Mucosa of descending colon (tissue), 3 donors: Measurements from ENCODE around the gene WNK2. TPM values are rescaled to one million over a fixed set of nuclear protein-coding genes. Genes with fewer than 3 reads are reported as not detected.
"Not testable (repeated sequence)": the region's sequence is repeated elsewhere in the genome, so short reads cannot be mapped to it uniquely, and the experiment has no call there.

Experiments used
- ATAC-seq: fragments of 200-7000 bp; cut with Tn5 transposase; one replicate; pipeline ENCODE4 v1.9.1; 2020; ENCODE audit warnings: mild to moderate bottlenecking, moderate library complexity
- DNase-seq, 3 donors: peaks; one replicate each; pipeline ENCODE4 v3.0.0-alpha.2; 2020
- H3K36me3 ChIP-seq: fragments of 200-600 bp; one replicate; pipeline ENCODE4 v1.8.0; 2021; ENCODE audit warnings: low read depth, mild to moderate bottlenecking
- H3K4me1 ChIP-seq: fragments of 200-600 bp; one replicate; pipeline ENCODE4 v1.8.0; 2021; ENCODE audit warnings: low read depth, mild to moderate bottlenecking
- H3K4me3 ChIP-seq: fragments of 200-600 bp; one replicate; pipeline ENCODE4 v1.8.0; 2021; ENCODE audit warnings: mild to moderate bottlenecking
- H3K9me3 ChIP-seq: fragments of 200-600 bp; one replicate; pipeline ENCODE4 v1.8.0; 2021; ENCODE audit warnings: mild to moderate bottlenecking
- intact Hi-C, 2 donors: fragments of 100-400 bp; cut with DNase I in 1 of 2; cut with micrococcal nuclease in 1 of 2; formaldehyde crosslinking; loops; one replicate each; pipeline versions ENCODE4 v1.11.0 to v1.11.1; 2022; cut with DNase I, micrococcal nuclease
- total RNA-seq, 3 donors: library from RNA; stranded (reverse); fragmentation: NEBNext Ultra II Directional in 2 of 3; extraction: Animal tissue kit (Norgen Biotek cat#: 25700) in 2 of 3; gene quantifications; one replicate each; pipeline versions ENCODE4 v1.2.1 to v1.2.4, GENCODE V29; 2021 to 2023
- TF ChIP-seq, protein P1 (sequence below): fragments of 200-600 bp; IDR thresholded peaks from one replicate; pipeline ENCODE4 v1.8.0; 2022; ENCODE audit warnings: antibody characterized with exemption, mild to moderate bottlenecking
- donor health status: DM: no; HTN: no; CAD: no; lungs with moderate emphysema.
- donor health status: DM: no; HTN: no; CAD: no.
- donor health status: DM: no; HTN: yes; CAD: no.

WNK2 gene
- total RNA-seq, 3 donors from 2014 or later = 175 to 276 (median 201) TPM

DNA sequence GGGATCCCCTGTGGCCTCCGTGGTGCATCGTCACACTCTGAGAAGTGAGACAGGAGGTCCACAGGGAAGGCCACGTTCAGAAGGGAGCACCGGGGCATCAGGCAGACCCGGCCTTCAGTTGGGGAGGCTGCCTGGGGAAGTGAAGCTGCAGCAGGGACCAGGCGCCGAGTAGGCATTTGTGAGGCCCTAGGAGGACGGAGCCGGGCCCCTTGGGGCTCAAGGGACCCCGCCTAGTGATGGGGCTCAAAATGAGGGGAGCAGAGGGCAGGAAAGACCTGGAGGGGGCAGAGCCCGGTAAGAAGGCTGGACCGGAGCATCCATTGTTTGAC lies 182.1 kb downstream of the WNK2 start:
- no peak for ATAC-seq
- peaks cover 11% of the 10 kb centered on the region for H3K9me3 ChIP-seq
- TF ChIP-seq, protein P1, sequence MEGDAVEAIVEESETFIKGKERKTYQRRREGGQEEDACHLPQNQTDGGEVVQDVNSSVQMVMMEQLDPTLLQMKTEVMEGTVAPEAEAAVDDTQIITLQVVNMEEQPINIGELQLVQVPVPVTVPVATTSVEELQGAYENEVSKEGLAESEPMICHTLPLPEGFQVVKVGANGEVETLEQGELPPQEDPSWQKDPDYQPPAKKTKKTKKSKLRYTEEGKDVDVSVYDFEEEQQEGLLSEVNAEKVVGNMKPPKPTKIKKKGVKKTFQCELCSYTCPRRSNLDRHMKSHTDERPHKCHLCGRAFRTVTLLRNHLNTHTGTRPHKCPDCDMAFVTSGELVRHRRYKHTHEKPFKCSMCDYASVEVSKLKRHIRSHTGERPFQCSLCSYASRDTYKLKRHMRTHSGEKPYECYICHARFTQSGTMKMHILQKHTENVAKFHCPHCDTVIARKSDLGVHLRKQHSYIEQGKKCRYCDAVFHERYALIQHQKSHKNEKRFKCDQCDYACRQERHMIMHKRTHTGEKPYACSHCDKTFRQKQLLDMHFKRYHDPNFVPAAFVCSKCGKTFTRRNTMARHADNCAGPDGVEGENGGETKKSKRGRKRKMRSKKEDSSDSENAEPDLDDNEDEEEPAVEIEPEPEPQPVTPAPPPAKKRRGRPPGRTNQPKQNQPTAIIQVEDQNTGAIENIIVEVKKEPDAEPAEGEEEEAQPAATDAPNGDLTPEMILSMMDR = no peak
- intact Hi-C loops = no loop called here
- H3K4me3 ChIP-seq = no peak overlapping the region
- DNase-seq = no peak
- H3K4me1 ChIP-seq = no peaks in the 10 kb centered on the region
- no peaks in the 10 kb centered on the region for H3K36me3 ChIP-seq

DNA sequence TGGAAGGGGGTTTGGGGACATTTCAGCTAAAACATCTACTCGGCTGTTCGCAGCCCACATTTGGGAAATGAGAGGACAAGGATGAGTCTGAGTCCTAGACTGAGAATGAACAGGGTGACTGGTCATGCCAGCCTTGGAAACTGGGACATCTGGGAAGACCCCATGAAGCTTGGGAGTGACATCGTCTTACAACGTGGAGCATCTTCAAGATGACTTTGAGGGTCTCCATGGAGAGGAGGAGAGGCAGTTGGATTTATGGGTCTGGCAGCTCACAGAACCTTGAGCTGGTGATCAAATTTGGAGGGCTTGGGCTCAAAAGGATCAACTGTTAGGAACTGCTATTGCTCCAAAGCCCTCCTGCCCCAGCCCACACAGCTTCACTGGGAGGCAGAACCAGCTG lies 182.5 kb downstream of the WNK2 start:
- intact Hi-C loops, H3K4me1 ChIP-seq, ATAC-seq, DNase-seq, H3K9me3 ChIP-seq, H3K36me3 ChIP-seq, H3K4me3 ChIP-seq: not testable (repeated sequence)

DNA sequence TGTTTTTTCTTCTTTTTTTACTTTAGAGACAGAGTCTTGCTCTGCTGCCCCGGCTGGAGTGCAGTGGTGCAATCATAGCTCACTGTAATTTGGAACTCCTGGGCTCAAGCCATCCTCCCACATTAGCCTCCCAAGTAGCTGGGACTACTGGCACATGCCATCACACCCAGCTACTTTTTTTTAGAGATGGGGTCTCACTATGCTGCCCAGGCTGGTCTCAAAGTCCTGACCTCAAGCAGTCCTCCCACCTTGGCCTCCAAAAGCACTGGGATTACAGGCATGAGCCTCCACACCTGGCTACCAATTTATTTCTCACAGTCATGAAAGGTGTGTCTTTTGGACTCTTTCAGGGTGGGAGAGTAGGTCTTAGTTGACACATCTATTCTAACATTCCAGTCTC lies 184.5 kb downstream of the WNK2 start:
- ATAC-seq (no peak), DNase-seq (no peak)
- no peaks in the 10 kb centered on the region for H3K4me1 ChIP-seq
- no peaks in the 10 kb centered on the region for H3K36me3 ChIP-seq
- TF ChIP-seq, protein P1 = no peak
- intact Hi-C loops = no loop called here
- H3K4me3 ChIP-seq = no peak overlapping the region
- H3K9me3 ChIP-seq = no peaks in the 10 kb centered on the region

DNA sequence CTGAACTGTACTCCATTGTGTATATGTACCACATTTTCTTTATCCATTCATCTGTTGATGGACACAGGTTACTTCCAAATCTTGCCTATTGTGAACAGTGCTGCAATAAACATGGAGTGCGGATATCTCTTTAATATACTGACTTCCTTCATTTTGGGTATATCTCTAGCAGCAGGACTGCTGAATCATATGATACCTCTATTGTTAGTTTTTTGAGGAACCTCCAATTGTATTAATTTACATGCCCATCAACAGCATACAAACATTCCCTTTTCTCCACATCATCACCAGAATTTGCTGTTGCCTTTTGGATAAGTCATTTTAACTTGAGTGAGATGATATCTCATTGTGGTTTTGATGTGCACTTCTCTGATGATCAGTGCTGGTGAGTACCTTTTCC lies 185.7 kb downstream of the WNK2 start:
- DNase-seq (no peak), ATAC-seq (no peak)
- TF ChIP-seq, protein P1 = no peak
- Histone ChIP-seq H3K36me3 (no peaks in the 10 kb centered on the region), H3K4me3 (no peak overlapping the region), H3K4me1 (no peaks in the 10 kb centered on the region), H3K9me3 (no peaks in the 10 kb centered on the region)
- intact Hi-C loops = no loop called here

Other genes with a start within 250 kb of the WNK2 start
- 1 to 10 TPM; 3.3 to 5.4 (median 5.3) TPM for gene FGD3, start 236.6 kb upstream of the WNK2 start, total RNA-seq
- gene SUSD3, start 125.4 kb upstream of the WNK2 start, total RNA-seq = 1 to 10 TPM; 1.2 to 2.5 (median 1.8) TPM
- 10 to 100 TPM; 39.1 to 47.8 (median 44.2) TPM for gene CARD19, start 87.9 kb upstream of the WNK2 start, total RNA-seq
- 10 to 100 TPM; 19.5 to 68.9 (median 23.2) TPM for gene NINJ1, start 49.9 kb upstream of the WNK2 start, total RNA-seq